ENCODE data around the gene VASP.

Gene VASP

GRCh38 chr19:45506989-45507871 is at the start of gene VASP:
Gene VASP (plus strand): TSS chr19:45507479. CDS start chr19:45507772, 293 bp downstream.
- peak; percentile 90 for DNase-seq

GRCh38 chr19:45457776-45458175 is 49.5 kb upstream of the VASP start:
- no peak for DNase-seq

- DNase-seq, result no peak
Observed at GRCh38 chr19:45460807-45461347, 46.4 kb upstream of the VASP start.

GRCh38 chr19:45462174-45462573 is 45.1 kb upstream of the VASP start:
- DNase-seq, result no peak

GRCh38 chr19:45463241-45463640 is 44.0 kb upstream of the VASP start:
- DNase-seq, result no peak

GRCh38 chr19:45464274-45464673 is 43.0 kb upstream of the VASP start:
- no peak for DNase-seq

GRCh38 chr19:45464852-45465441 is 42.3 kb upstream of the VASP start:
- DNase-seq, result no peak

GRCh38 chr19:45467115-45467455 is 40.2 kb upstream of the VASP start:
- DNase-seq, result no peak

- peak; percentile 91 for DNase-seq
Observed at GRCh38 chr19:45467456-45468158, 39.7 kb upstream of the VASP start, which contains the start of gene FOSB. Gene FOSB (plus strand): TSS chr19:45467996. CDS start chr19:45468587, 591 bp downstream.

GRCh38 chr19:45468159-45468651 is 39.1 kb upstream of the VASP start:
- no peak for DNase-seq

GRCh38 chr19:45468803-45469131 is 38.5 kb upstream of the VASP start:
- no peak for DNase-seq

- peak; percentile 89 for DNase-seq
Observed at GRCh38 chr19:45469132-45469944, 37.9 kb upstream of the VASP start.

GRCh38 chr19:45469945-45470761 is 37.1 kb upstream of the VASP start:
- DNase-seq, result no peak

GRCh38 chr19:45470762-45471081 is 36.6 kb upstream of the VASP start:
- no peak for DNase-seq

GRCh38 chr19:45471111-45471930 is 36.0 kb upstream of the VASP start:
- no peak for DNase-seq

GRCh38 chr19:45471931-45472562 is 35.2 kb upstream of the VASP start:
- no peak for DNase-seq

GRCh38 chr19:45472563-45473366 is 34.5 kb upstream of the VASP start:
- no peak for DNase-seq

GRCh38 chr19:45473367-45473681 is 34.0 kb upstream of the VASP start:
- no peak for DNase-seq

Measured in activated T-cell treated with anti-CD3 and anti-CD28 coated beads for 4 hours (primary cell).